B cell (primary cell): ENCODE measurements around the gene ZNF66.
"Not testable (repeated sequence)": the region's sequence is repeated elsewhere in the genome, so short reads cannot be mapped to it uniquely, and the experiment has no call there.

Experiments used
- CTCF ChIP-seq: fragments of 200-600 bp; IDR thresholded peaks from one replicate; pipeline ENCODE4 v1.8.0; 2022; ENCODE audit warnings: antibody characterized with exemption, mild to moderate bottlenecking
- EZH2 ChIP-seq: IDR thresholded peaks from 2 replicates; pipeline ENCODE4 v1.6.1; 2012; ENCODE audit warnings: borderline replicate concordance, low read depth, mild to moderate bottlenecking, moderate library complexity, low read length; ENCODE audit not compliant: insufficient read depth, poor library complexity, severe bottlenecking

GRCh38 chr19:20750169-20750568, 25.9 kb upstream of the ZNF66 start:
- TF ChIP-seq CTCF, EZH2: not testable (repeated sequence)
